H1 (cell line): ENCODE data around the gene BTBD18. TPM values are rescaled to one million over a fixed set of nuclear protein-coding genes. Genes with fewer than 3 reads are reported as not detected.

ENCODE experiments used
- CTCF ChIP-seq, 3 experiments: IDR thresholded peaks; 1 replicate in 2 of 3; 2 replicates in 1 of 3; pipeline versions ENCODE4 v1.5.1 to v1.6.1; 2011; ENCODE audit warnings: low read length in 3 of 3, mild to moderate bottlenecking in 3 of 3, inconsistent platforms in 2 of 3, low read depth in 1 of 3, moderate library complexity in 1 of 3; ENCODE audit not compliant: insufficient read depth in 1 of 3; ENCODE audit errors: control extremely low read depth in 1 of 3
- polyA plus RNA-seq, 7 experiments: library from polyadenylated mRNA; depleted of rRNA in 3 of 7; stranded (reverse) in 5 of 7; unstranded in 2 of 7; fragments of >200 nt in 5 of 7; fragments of 200-250 nt in 2 of 7; gene quantifications; 1 replicate in 5 of 7; 2 replicates in 1 of 7; 4 replicates in 1 of 7; pipeline versions ENCODE4 v1.2.1 to v1.2.3, GENCODE V29; 2011 to 2013; ENCODE audit warnings: missing spikeins in 2 of 7, mixed read lengths in 2 of 7
- total RNA-seq: library from RNA; stranded (reverse); fragmentation: NEBNext Ultra II Directional; extraction: Animal tissue kit (Norgen Biotek cat#: 25700); gene quantifications from 2 replicates; pipeline ENCODE4 v1.2.1, GENCODE V29; 2021

BTBD18 gene
- total and polyA plus RNA-seq, 2 of the 8 experiments (the other 6 are each of a cell fraction or from before 2014, with no cell fraction given): 0.03 TPM; not detected in 1

GRCh38 chr11:57712256-57713150 is 39.1 kb downstream of the BTBD18 start, which contains the start of gene TMX2 (continued):
- TF ChIP-seq CTCF (IDR thresholded peaks at IDR 0.05; ENCODE audit: control extremely low read depth in 1 of 3, insufficient read depth in 1 of 3, low read depth in 1 of 3, low read length in 3 of 3): no peak
